ENCODE data around the gene ATP9B.

Gene ATP9B

DNA sequence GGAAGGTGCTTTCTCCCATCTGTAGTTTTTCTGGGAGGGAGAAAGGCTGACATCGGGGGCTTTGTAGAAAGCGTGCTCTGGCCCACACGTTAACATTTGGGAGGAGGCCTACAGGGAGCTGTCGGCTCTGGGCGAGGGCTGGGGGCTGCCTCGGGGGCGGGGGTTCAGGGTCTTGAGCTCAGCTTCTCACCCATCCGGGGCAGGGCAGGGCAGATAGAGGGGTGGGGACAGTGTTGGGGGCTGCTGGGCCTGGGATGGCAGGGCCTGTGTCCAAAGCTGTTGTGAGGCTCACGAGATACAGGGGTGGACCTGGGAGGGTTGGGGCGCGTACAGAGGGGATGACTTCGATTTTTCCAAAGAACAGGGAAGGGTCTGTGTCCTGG, 353.6 kb downstream of the ATP9B start:
- TF ChIP-seq, protein P1, sequence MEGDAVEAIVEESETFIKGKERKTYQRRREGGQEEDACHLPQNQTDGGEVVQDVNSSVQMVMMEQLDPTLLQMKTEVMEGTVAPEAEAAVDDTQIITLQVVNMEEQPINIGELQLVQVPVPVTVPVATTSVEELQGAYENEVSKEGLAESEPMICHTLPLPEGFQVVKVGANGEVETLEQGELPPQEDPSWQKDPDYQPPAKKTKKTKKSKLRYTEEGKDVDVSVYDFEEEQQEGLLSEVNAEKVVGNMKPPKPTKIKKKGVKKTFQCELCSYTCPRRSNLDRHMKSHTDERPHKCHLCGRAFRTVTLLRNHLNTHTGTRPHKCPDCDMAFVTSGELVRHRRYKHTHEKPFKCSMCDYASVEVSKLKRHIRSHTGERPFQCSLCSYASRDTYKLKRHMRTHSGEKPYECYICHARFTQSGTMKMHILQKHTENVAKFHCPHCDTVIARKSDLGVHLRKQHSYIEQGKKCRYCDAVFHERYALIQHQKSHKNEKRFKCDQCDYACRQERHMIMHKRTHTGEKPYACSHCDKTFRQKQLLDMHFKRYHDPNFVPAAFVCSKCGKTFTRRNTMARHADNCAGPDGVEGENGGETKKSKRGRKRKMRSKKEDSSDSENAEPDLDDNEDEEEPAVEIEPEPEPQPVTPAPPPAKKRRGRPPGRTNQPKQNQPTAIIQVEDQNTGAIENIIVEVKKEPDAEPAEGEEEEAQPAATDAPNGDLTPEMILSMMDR (IDR thresholded peaks at IDR 0.05; ENCODE audit: borderline replicate concordance, control extremely low read depth, extremely low read depth, insufficient read depth, missing control alignments), result no peak
- in situ Hi-C loops (cut with MboI; ENCODE audit: low sequenced_read_pairs, unreplicated experiment), result no loop called here
- DNase-seq (ENCODE audit: low spot score), result no peak

GRCh38 chr18:79423211-79424007, 354.2 kb downstream of the ATP9B start:
- TF ChIP-seq, protein P1 (IDR thresholded peaks at IDR 0.05; ENCODE audit: borderline replicate concordance, control extremely low read depth, extremely low read depth, insufficient read depth, missing control alignments), result no peak
- in situ Hi-C loops (cut with MboI; ENCODE audit: low sequenced_read_pairs, unreplicated experiment), result no loop called here
- DNase-seq (ENCODE audit: low spot score), result no peak

- TF ChIP-seq, protein P1 (IDR thresholded peaks at IDR 0.05; ENCODE audit: borderline replicate concordance, control extremely low read depth, extremely low read depth, insufficient read depth, missing control alignments), result no peak
- DNase-seq (ENCODE audit: low spot score), result no peak
- in situ Hi-C loops (cut with MboI; ENCODE audit: low sequenced_read_pairs, unreplicated experiment), result no loop called here
Measured at GRCh38 chr18:79424008-79424565, 354.9 kb downstream of the ATP9B start.

GRCh38 chr18:79424880-79425568, 355.8 kb downstream of the ATP9B start:
- no peak for DNase-seq (ENCODE audit: low spot score)
- TF ChIP-seq, protein P1 (IDR thresholded peaks at IDR 0.05; ENCODE audit: borderline replicate concordance, control extremely low read depth, extremely low read depth, insufficient read depth, missing control alignments), result no peak
- in situ Hi-C loops (cut with MboI; ENCODE audit: low sequenced_read_pairs, unreplicated experiment), result no loop called here

DNA sequence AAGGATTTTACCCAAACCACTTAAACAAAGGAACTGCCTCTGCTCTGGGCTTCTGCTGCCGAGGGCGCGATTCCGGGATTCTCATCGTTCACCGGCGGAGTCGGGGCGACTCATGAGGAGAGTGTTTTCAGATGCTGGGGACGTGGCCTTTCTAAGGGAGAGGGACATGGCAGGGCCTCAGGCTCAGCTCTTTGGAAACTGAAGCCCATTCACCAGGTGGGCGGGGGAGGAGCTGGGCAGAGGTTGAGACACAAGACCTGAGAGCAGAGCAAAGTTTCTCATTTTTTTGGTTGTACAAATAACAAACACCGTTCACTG, 356.3 kb downstream of the ATP9B start:
- TF ChIP-seq, protein P1 (IDR thresholded peaks at IDR 0.05; ENCODE audit: borderline replicate concordance, control extremely low read depth, extremely low read depth, insufficient read depth, missing control alignments), result no peak
- in situ Hi-C loops (cut with MboI; ENCODE audit: low sequenced_read_pairs, unreplicated experiment), result no loop called here
- no peak for DNase-seq (ENCODE audit: low spot score)

- in situ Hi-C loops (cut with MboI; ENCODE audit: low sequenced_read_pairs, unreplicated experiment), result no loop called here
- TF ChIP-seq, protein P1 (IDR thresholded peaks at IDR 0.05; ENCODE audit: borderline replicate concordance, control extremely low read depth, extremely low read depth, insufficient read depth, missing control alignments), result no peak
- no peak for DNase-seq (ENCODE audit: low spot score)
Measured at GRCh38 chr18:79426376-79427300, 357.4 kb downstream of the ATP9B start.

All from GM13976 (cell line).